GM18517 (cell line): ENCODE measurements around the gene CALM3.

Experiments
- ATAC-seq: cut with Tn5 transposase; IDR thresholded peaks from one replicate; pipeline ENCODE4 v1.9.1; 2021; ENCODE audit warnings: mild to moderate bottlenecking, moderate library complexity; ENCODE audit not compliant: unreplicated experiment

Gene CALM3

DNA sequence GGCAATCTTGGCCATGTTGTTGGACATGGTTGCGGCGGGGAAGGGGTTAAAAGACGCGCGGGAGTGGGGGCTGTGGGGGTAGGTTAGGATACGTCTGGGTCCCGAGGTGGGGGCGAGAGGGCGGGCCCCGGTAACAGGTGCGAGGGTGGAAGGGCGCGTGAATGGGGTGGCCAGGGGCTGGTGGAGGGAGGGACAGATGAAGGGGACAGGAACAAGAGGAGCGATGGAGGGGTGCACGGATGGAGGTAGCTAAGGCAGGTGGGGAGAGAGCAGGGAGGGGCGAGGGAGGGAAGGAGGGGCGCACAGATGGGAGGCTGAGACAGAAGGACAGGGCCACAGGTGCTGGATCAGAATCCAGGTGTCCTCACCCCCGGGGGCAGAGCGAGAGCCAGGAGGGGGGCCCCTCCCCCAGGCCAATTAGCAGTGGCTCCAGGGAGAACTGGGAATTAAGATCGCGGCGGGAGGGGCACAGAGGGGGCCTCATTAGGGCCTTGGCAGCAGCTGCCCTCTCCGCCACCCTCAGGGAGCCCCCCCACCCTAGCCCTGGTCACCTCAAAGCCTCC is 33.6 kb downstream of the CALM3 start:
- ATAC-seq, result no peak

DNA sequence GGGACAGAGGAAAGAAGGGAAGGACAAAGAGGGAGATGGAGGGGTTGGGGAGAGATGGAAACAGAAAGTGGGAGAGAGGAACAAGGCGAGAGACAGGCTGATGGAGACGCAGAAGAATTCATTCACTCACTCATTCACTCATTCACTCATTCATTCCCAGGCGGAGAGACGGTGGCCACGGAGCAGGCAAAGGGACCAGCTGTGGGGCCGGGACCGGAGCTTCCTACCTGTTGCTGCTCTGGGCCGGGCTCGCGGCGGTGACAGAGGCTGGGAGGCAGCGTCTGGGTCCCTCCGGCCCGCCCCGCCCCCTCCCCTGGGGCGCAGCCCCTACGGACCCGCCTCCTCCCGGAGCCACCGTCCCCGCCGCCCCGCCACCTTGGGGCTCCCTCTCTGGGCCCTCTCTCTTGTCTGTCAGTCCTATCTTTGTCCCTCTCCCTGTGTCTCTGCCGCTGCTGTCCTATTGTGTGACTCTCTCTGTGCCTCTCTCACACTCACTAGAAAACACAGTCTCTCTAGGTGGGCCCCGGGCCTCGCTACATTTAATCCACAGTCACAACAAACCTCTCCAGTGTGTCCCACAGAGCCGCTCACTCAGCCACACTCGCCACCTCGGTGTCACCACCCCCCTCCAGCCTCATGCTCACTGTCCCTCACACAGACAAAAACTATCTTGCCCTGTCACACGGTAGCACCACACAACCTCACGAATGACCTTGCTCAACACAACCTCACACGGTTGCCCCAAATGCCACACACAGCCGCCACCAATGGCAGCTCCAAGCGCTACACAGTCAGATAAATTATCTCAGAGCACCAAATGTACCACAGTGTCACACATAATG is 35.0 kb downstream of the CALM3 start, which contains the start of gene GNG8:
GNG8 (minus strand) TSS at position 283 of the 842 bp plus-strand sequence. CDS start 1,520 bp downstream, outside the sequence.
- no peak for ATAC-seq

DNA sequence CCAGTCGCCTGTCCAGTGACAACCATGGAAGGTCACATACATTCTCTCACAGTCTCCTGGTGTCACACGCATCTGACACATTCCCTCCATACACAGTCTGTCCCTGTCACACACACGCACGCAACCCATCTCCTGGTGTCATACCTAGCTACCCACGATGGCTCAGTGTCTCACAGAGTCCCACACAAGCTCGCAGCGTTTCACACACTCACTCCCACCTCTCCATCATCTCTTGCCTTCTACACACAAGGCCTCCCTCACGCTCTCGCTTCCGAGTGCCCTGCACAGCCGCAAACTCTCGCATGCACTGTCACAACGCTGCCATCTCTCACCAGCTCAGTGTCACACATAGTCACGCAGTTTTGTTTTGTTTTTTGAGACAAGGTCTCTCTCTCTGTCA is 36.1 kb downstream of the CALM3 start:
- no peak for ATAC-seq

DNA sequence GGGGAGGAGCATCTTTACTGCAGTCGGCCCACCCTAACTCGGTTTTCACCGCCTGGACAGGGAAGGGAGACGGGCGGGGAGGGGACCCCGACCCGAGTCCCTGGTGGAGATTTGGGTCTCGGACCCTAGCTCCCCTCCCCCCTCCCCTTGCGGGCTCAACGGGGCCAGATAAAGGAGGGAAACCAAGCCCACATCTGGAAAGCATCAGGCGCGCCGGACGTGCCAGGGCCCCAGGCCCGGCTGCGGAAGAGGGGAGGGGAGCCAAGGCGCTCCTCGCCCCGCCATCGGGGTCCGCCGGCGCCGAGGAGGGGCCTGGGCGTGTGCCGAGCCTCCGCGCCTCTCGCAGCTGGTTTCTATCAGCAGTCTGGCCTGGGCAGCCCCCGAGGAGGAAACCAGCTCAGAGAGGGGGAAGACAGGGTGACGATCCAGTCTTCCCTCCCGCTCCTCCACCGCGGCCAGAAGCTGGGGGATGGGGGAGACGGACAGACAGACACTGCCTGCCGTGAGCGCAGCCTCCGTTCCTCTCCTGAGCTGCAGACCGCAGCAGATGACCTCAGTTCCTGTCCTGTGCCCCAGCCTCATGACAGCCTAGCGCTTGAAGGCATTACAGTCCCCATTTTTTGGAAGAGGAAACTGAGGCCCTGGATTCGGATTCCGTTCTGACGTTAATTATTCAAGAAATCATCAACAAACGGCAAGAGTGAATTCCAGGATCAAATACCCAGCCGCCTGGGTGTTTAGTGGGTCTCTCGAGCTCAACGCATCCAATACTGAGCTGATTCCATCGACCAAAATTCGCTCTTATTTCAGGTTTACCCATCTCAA is 38.4 kb downstream of the CALM3 start:
- no peak for ATAC-seq

DNA sequence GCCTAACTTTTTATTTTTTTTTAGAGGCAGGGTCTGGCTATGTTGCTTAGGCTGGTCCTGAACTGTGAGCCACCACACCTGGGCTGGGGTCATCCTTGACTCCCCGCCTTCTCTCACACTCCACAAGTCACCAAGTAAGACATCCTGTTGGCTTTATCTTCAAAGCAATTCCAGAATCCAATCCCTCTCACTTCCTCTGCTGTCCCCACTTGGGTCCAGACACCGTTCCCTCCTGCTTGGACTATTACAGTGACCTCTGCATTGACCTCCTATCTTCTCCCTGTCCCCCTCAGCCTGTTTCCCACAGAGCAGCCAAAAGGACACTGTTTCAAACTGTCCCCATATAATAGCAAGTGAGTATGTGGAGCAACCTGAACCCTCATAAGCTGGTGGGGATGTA is 39.5 kb downstream of the CALM3 start:
- no peak for ATAC-seq

DNA sequence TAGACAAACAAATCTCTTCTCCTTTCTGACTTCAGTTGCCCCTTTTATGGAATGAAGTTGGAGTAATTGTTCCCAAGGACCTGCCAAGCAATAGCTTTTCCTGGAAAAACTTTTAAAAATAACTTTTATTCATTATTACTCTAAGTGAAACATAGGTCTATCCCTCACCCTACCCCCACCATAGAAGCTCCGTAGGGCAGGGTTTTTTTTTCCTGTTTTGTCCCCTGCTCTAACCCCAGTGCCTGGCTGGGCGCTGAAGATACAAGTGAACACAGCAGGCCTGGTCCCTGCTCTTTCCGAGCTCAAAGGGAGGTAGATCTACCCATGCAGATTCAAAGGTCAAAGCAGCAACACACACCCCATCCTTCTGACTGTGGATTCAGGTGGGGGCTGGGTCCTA is 43.6 kb downstream of the CALM3 start:
- no peak for ATAC-seq

DNA sequence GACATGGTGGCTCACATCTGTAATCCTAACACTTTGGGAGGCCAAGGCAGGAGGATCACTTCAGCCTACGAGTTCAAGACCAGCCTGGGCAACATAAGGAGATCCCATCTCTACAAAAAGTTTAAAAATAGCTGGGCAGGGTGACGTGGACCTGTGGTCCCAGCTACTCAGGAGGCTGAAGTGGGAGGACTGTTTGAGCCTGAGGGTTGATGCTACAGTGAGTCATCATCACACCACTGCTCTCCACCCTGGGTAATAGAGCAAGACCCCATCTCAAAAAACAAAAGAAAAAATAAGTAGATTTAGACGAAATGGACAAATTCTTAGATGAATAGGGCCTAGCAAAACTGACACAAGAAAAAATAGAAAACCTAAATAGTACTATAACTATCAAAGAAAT is 45.3 kb downstream of the CALM3 start:
- no peak for ATAC-seq

DNA sequence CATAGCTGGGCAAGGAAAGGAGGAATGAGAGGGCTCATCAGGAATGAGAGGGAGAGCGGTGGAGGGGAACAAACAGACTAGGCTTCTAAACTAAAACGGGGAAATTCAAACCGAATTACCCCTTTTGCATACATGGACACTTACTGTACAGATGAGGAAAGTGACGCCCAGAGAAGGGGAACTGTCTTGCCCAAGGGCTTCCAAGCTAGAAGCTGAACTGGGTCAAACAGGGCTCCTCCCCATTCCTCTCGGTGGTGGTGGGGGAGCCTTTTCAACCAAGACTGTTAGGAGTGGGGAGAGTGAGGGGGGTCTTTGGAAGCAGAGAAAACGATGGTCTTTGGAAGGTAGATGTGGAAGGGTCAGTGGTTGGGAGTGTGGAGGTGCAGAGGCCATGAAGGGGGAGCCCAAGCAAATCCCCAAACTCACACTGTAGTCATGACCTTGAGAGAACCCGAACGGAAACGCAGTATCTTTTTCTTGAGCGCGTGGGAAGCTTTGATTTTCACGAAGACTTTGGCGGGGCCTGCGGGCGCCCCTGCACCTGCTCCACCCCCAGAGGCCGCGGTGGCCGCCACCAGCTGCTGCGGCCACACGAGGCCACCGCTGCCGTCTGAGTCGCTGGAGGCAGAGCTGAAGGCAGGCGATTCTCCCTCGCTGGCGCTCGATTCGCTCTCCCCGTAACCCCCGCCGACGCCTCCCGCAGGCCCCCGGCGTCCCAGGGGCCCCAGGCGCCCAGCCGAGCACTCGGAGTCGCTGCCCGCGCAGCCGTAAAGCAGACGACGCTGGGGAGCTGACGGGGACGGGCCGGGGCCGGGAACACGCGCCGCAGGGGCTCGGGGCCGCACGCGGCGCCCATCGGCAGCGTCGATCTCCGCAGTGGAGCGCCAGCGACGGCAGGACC is 47.2 kb downstream of the CALM3 start:
- no peak for ATAC-seq

DNA sequence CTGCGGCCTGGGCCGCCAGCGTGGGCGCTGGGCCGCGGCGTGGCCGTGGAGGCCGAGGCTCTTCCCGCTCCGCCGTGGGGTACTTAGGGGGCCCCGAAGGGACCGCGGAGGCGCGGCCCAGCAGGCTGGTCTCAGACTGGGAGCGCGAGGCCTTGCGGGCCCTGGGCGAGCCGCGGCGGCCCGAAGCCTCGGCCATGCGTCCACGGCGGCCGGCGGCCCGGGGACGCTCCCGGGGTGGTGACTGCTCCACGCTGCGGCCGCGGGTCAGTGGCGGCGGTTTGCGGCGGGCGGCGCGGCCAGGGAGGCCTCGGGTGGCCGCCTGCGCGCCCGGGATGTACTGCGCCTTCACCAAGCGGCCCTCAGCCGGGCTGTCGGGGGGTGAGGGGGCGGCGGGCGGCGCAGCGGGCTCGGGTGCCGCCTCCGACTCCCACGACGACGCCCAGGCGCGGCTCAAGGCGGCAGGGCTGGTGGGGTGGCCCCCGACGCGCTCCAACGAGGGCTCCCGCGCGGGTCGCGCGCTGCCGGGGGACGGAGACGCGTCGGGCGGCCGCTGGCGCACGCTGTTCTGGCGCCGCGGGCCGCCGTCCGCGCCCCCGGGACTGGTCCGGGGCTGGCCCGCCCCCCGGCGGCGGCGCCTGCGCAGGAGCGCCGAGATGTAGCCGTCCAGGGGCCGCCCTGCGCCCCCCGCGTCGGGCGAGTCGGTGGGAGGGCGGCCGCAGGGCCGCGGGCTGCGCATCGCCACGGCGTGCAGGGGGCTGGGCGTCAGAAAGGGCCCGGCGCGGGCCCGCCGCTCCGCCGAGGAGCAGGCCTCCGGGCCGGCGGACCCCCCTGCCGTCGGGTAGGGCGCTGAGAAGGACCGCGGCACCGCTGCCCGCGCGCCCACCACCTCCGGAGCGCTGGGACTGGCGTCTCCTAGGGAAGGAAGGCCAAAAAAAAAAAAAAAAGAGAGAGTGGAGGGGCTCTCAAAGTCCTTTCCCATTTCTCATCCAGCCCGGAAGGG is 48.1 kb downstream of the CALM3 start:
- ATAC-seq, result no peak

DNA sequence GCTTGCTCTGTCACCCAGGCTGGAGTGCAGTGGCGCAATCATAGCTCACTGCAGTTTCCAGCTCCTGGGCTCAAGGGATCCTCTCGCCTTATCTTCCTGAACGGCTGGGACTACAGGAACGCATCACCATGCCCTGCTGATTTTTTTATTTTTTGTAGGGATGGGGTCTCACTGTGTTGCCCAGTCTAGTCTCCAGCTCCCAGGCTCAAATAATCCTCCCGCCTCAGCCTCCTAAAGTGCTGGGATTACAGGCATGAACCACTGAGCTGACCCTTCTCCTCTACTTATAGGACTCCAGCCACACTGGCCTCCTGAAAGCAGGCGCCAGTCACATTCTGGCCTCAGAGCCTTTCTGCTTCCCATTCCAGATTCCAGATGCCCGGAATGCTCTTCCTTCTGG is 49.3 kb downstream of the CALM3 start:
- ATAC-seq, result no peak

DNA sequence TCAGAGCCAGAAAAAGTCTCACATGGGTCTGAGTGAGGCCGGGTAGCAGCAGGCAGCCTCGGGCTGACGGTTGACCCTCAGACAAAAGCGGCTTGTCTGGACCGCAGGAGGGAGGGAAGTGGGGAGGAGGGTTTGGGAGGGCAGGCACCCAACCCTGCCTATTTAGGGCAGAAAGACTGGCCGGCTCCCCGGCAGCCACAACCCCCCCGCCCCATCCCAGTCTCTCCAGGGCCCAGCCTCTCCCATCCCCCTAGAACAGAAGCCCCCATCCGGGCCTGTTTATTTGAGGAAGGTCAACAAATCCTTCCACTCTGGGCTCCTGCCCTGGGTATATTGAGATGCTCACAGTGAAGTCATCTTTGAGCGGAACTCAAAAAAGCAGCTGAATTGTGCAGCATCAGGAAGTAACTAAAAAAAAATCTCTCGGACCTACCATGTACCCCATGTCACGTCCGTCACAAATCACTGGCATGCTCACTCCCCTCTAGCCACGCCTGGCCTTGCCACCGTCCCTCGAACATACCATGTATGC is 53.6 kb downstream of the CALM3 start:
- ATAC-seq, result no peak

DNA sequence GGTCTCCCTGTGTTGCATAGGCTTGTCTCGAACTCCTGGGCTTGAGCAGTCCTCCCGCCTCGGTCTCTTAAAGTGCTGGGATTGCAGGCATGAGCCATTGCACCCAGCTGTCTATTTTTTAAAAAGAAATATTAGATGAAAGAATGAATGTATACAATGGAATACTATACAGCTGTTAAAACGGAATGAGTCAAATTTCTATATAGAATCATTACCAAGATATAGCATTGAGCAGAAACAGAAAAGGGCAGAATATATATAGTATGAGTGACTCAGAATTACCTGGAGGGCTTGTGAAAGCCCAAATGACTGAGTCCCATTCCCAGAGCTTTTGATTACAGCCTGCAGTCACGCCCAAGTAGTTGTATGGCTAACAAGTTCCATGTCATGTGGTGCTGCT is 55.4 kb downstream of the CALM3 start:
- no peak for ATAC-seq

DNA sequence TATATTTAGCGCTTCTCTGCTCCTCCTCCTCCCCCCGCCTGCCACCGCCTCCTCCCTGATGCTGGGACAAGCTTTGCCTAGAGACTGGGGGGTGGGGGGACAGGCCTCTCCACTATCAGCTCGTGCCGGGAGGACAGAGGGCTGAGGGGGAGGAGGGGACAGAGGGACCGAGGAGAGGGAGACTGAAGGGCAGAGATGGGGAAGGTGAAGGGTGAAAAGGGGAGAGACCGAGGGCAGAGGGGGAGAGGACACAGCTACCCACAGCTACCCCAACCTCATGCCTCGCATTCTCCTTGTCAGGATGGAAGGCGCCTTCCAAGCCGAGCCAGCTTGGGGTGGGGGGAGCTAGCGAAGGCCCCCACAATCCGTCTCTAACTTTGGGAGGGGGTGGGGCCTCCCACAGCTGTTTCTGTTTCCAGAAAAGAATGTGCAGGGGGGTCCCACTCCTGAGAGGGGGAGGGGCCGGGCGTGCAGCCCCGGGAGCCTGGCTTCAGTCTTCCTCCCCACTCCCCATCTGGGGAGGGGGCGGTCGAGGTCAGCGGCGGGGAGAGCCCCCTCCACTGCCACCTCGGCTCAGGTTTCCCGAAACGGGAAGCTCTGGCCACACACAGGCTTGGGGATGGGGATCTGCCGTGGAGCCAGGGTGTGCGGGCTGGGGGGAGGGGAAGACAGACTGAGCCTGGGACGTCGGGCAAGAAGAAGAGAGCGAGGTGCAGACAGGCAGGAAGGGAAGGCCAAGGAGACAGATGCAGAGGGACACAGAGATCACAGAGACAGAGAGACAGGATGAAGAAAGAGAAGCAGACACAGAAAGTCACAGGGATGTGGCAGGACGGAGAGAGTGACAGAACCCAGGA is 58.2 kb downstream of the CALM3 start:
- no peak for ATAC-seq

DNA sequence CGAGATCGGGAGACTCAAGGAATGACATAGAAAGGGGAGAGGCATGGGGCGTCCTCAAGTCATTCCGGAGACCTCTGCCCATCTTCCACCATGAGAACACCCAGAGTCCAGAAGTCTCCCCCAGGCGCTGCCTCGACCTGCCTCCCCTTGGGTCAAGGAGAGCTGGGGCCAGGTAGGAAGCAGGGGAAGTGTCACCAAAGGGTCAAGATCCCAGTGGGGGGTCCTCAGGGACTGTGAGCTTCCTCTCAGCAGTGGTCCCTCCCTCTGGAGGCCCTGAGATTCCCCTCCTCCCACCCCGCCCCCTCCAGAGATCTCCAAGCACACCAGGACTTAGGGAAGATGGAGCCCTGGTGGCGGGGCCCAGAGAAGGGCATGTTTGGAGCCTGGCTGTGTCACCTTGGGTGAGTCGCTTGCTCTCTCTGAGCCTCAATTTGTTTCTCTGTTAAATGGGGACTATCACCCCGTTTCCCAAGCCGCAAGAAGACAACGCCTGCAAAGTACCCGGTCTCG is 58.9 kb downstream of the CALM3 start:
- no peak for ATAC-seq
